ENCODE data around the gene ARHGAP26. TPM values are rescaled to one million over a fixed set of nuclear protein-coding genes. Genes with fewer than 3 reads are reported as not detected.

ARHGAP26 gene
- total RNA-seq, 4 donors from 2014 or later: 12.4 to 49.5 (median 31.8) TPM

GRCh38 chr5:143111799-143112198 lies 341.6 kb downstream of the ARHGAP26 start:
- H3K36me3 ChIP-seq: no peaks in the 10 kb centered on the region
- intact Hi-C loops (cut with DNase I; ENCODE audit: low total_unique reads): no loop called here
- H3K4me3 ChIP-seq: no peak overlapping the region
- no peak overlapping the region for H3K27ac ChIP-seq
- H3K9me3 ChIP-seq: no peaks in the 10 kb centered on the region
- H3K4me1 ChIP-seq: no peaks in the 10 kb centered on the region
- no peak for DNase-seq
- no peaks in the 10 kb centered on the region for H3K27me3 ChIP-seq
- no peak for TF ChIP-seq POLR2A (IDR thresholded peaks at IDR 0.05)
- TF ChIP-seq, protein P1, sequence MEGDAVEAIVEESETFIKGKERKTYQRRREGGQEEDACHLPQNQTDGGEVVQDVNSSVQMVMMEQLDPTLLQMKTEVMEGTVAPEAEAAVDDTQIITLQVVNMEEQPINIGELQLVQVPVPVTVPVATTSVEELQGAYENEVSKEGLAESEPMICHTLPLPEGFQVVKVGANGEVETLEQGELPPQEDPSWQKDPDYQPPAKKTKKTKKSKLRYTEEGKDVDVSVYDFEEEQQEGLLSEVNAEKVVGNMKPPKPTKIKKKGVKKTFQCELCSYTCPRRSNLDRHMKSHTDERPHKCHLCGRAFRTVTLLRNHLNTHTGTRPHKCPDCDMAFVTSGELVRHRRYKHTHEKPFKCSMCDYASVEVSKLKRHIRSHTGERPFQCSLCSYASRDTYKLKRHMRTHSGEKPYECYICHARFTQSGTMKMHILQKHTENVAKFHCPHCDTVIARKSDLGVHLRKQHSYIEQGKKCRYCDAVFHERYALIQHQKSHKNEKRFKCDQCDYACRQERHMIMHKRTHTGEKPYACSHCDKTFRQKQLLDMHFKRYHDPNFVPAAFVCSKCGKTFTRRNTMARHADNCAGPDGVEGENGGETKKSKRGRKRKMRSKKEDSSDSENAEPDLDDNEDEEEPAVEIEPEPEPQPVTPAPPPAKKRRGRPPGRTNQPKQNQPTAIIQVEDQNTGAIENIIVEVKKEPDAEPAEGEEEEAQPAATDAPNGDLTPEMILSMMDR (IDR thresholded peaks at IDR 0.05): no peak

GRCh38 chr5:143113461-143113860 lies 343.3 kb downstream of the ARHGAP26 start:
- H3K4me1 ChIP-seq: no peaks in the 10 kb centered on the region
- H3K27me3 ChIP-seq: no peaks in the 10 kb centered on the region
- no peak overlapping the region for H3K27ac ChIP-seq
- no peaks in the 10 kb centered on the region for H3K9me3 ChIP-seq
- TF ChIP-seq POLR2A (IDR thresholded peaks at IDR 0.05): no peak
- TF ChIP-seq, protein P1 (IDR thresholded peaks at IDR 0.05): no peak
- intact Hi-C loops (cut with DNase I; ENCODE audit: low total_unique reads): no loop called here
- H3K36me3 ChIP-seq: no peaks in the 10 kb centered on the region
- H3K4me3 ChIP-seq: no peak overlapping the region
- DNase-seq: no peak

GRCh38 chr5:143114481-143114880 lies 344.3 kb downstream of the ARHGAP26 start:
- intact Hi-C loops (cut with DNase I; ENCODE audit: low total_unique reads): no loop called here
- Histone ChIP-seq H3K36me3 (no peaks in the 10 kb centered on the region), H3K4me3 (no peak overlapping the region), H3K27me3 (no peaks in the 10 kb centered on the region), H3K4me1 (no peaks in the 10 kb centered on the region), H3K9me3 (no peaks in the 10 kb centered on the region), H3K27ac (no peak overlapping the region)
- no peak for DNase-seq
- no peak for TF ChIP-seq POLR2A (IDR thresholded peaks at IDR 0.05)
- TF ChIP-seq, protein P1 (IDR thresholded peaks at IDR 0.05): no peak

DNA sequence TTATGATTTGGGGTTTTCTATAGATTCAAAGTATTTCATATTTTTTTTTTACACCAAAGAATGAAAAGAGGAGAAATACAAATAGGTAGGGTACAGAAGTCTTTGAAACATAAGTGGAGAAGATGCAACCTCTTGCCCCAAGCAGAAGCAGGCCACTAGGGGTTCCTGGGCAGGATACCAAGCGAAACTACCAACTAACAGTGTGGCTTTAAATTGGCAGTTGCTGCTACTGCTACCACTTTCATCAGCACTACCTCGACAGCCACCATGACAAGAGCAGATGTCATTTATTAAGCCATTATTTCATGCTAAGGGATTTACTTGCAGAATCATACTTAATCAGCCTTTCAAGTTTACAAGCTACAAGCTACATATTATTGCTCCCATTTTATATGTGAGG lies 345.2 kb downstream of the ARHGAP26 start:
- H3K27me3 ChIP-seq: no peaks in the 10 kb centered on the region
- no peak for TF ChIP-seq POLR2A (IDR thresholded peaks at IDR 0.05)
- TF ChIP-seq, protein P1 (IDR thresholded peaks at IDR 0.05): no peak
- H3K36me3 ChIP-seq: no peaks in the 10 kb centered on the region
- no peaks in the 10 kb centered on the region for H3K4me1 ChIP-seq
- H3K9me3 ChIP-seq: no peaks in the 10 kb centered on the region
- no peak overlapping the region for H3K4me3 ChIP-seq
- DNase-seq: no peak
- intact Hi-C loops (cut with DNase I; ENCODE audit: low total_unique reads): no loop called here
- no peak overlapping the region for H3K27ac ChIP-seq

DNA sequence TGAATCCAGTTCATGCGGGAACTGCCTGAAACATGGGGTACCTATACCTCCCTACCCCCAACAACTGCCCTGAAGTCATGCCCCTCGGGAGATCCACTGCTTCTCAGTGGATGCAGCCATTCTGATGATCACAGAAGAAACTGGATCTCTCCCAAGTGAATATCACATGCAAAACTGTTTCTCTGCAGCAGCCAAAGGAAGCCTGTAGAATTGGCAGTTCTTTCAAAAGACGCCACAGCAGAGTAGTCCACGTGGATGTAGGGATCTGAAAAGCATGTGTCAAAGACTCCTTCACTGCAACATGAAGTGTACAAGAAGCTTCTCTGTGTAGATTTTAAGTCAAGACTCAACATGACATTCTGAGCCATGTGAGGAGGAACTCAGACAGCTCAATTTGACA lies 346.6 kb downstream of the ARHGAP26 start:
- intact Hi-C loops (cut with DNase I; ENCODE audit: low total_unique reads): no loop called here
- no peaks in the 10 kb centered on the region for H3K4me1 ChIP-seq
- no peak overlapping the region for H3K27ac ChIP-seq
- no peak for DNase-seq
- H3K27me3 ChIP-seq: no peaks in the 10 kb centered on the region
- H3K36me3 ChIP-seq: no peaks in the 10 kb centered on the region
- no peaks in the 10 kb centered on the region for H3K9me3 ChIP-seq
- no peak for TF ChIP-seq POLR2A (IDR thresholded peaks at IDR 0.05)
- TF ChIP-seq, protein P1 (IDR thresholded peaks at IDR 0.05): no peak
- no peak overlapping the region for H3K4me3 ChIP-seq
